ENCODE data around the gene RASA3.

GRCh38 chr13:114148521-114148855 lies 16.1 kb upstream of the RASA3 start:
- TF ChIP-seq CTCF (IDR thresholded peaks at IDR 0.05) (no peak), POLR2AphosphoS5 (IDR thresholded peaks at IDR 0.05) (no peak)

Data from esophagus muscularis mucosa (tissue), 3 donors.